ENCODE data around the gene SRRM1.

- no peak for TF ChIP-seq POLR2AphosphoS5 (IDR thresholded peaks at IDR 0.05; ENCODE audit: low read depth)
- no peak for TF ChIP-seq CTCF (conservative IDR thresholded peaks at IDR 0.05; ENCODE audit: low read depth in 2 of 2)
- no peak for TF ChIP-seq EZH2 (IDR thresholded peaks at IDR 0.05; ENCODE audit: low read depth, unreplicated experiment)
- TF ChIP-seq CREB1 (CRISPR knock-in tag; IDR thresholded peaks at IDR 0.05; ENCODE audit: low read depth), result no peak
- TF ChIP-seq, protein P1, sequence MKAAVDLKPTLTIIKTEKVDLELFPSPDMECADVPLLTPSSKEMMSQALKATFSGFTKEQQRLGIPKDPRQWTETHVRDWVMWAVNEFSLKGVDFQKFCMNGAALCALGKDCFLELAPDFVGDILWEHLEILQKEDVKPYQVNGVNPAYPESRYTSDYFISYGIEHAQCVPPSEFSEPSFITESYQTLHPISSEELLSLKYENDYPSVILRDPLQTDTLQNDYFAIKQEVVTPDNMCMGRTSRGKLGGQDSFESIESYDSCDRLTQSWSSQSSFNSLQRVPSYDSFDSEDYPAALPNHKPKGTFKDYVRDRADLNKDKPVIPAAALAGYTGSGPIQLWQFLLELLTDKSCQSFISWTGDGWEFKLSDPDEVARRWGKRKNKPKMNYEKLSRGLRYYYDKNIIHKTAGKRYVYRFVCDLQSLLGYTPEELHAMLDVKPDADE (IDR thresholded peaks at IDR 0.05), result no peak
- TF ChIP-seq NANOG (IDR thresholded peaks at IDR 0.05; ENCODE audit: borderline replicate concordance), result no peak
- no peak for TF ChIP-seq STAT1 (IDR thresholded peaks at IDR 0.05; ENCODE audit: unreplicated experiment)
Observed at GRCh38 chr1:24721533-24721932, 78.4 kb downstream of the SRRM1 start.
